ENCODE results near the gene ZFPM1.

DNA sequence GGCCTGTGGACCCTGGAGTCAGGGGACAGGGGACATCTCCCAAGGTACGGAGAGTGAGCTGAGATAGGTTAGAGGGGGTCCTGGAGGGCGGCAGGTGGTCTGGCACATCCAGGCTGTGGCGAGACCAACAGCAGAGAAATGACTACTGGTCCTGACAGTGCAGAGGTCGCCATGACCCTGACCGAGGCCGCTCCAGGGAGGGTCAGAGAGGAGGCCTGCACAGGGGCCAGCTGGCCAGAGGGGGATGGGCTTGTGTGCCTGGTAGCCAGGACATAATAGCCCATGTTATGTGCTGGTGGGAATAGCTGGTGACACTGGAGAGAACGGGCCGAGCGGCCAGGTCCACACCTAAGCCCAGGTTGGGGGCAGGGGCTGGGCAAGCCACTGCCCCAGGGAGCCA lies 76.5 kb downstream of the ZFPM1 start:
- TF ChIP-seq EZH2 (IDR thresholded peaks at IDR 0.05; ENCODE audit: low read depth, unreplicated experiment) = no peak
- TF ChIP-seq, protein P1, sequence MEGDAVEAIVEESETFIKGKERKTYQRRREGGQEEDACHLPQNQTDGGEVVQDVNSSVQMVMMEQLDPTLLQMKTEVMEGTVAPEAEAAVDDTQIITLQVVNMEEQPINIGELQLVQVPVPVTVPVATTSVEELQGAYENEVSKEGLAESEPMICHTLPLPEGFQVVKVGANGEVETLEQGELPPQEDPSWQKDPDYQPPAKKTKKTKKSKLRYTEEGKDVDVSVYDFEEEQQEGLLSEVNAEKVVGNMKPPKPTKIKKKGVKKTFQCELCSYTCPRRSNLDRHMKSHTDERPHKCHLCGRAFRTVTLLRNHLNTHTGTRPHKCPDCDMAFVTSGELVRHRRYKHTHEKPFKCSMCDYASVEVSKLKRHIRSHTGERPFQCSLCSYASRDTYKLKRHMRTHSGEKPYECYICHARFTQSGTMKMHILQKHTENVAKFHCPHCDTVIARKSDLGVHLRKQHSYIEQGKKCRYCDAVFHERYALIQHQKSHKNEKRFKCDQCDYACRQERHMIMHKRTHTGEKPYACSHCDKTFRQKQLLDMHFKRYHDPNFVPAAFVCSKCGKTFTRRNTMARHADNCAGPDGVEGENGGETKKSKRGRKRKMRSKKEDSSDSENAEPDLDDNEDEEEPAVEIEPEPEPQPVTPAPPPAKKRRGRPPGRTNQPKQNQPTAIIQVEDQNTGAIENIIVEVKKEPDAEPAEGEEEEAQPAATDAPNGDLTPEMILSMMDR (conservative IDR thresholded peaks at IDR 0.05; ENCODE audit: low read depth in 2 of 2) = no peak
- TF ChIP-seq CREB1 (CRISPR knock-in tag; IDR thresholded peaks at IDR 0.05; ENCODE audit: low read depth) = no peak
- TF ChIP-seq POLR2AphosphoS5 (IDR thresholded peaks at IDR 0.05; ENCODE audit: low read depth) = no peak
- TF ChIP-seq, protein P2, sequence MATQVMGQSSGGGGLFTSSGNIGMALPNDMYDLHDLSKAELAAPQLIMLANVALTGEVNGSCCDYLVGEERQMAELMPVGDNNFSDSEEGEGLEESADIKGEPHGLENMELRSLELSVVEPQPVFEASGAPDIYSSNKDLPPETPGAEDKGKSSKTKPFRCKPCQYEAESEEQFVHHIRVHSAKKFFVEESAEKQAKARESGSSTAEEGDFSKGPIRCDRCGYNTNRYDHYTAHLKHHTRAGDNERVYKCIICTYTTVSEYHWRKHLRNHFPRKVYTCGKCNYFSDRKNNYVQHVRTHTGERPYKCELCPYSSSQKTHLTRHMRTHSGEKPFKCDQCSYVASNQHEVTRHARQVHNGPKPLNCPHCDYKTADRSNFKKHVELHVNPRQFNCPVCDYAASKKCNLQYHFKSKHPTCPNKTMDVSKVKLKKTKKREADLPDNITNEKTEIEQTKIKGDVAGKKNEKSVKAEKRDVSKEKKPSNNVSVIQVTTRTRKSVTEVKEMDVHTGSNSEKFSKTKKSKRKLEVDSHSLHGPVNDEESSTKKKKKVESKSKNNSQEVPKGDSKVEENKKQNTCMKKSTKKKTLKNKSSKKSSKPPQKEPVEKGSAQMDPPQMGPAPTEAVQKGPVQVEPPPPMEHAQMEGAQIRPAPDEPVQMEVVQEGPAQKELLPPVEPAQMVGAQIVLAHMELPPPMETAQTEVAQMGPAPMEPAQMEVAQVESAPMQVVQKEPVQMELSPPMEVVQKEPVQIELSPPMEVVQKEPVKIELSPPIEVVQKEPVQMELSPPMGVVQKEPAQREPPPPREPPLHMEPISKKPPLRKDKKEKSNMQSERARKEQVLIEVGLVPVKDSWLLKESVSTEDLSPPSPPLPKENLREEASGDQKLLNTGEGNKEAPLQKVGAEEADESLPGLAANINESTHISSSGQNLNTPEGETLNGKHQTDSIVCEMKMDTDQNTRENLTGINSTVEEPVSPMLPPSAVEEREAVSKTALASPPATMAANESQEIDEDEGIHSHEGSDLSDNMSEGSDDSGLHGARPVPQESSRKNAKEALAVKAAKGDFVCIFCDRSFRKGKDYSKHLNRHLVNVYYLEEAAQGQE (IDR thresholded peaks at IDR 0.05; ENCODE audit: unreplicated experiment) = no peak
- TF ChIP-seq, protein P3, sequence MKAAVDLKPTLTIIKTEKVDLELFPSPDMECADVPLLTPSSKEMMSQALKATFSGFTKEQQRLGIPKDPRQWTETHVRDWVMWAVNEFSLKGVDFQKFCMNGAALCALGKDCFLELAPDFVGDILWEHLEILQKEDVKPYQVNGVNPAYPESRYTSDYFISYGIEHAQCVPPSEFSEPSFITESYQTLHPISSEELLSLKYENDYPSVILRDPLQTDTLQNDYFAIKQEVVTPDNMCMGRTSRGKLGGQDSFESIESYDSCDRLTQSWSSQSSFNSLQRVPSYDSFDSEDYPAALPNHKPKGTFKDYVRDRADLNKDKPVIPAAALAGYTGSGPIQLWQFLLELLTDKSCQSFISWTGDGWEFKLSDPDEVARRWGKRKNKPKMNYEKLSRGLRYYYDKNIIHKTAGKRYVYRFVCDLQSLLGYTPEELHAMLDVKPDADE (IDR thresholded peaks at IDR 0.05) = no peak
- no peak for TF ChIP-seq EZH2phosphoT487 (IDR thresholded peaks at IDR 0.05; ENCODE audit: unreplicated experiment)
- TF ChIP-seq NANOG (IDR thresholded peaks at IDR 0.05; ENCODE audit: borderline replicate concordance) = no peak
- TF ChIP-seq, protein P4, sequence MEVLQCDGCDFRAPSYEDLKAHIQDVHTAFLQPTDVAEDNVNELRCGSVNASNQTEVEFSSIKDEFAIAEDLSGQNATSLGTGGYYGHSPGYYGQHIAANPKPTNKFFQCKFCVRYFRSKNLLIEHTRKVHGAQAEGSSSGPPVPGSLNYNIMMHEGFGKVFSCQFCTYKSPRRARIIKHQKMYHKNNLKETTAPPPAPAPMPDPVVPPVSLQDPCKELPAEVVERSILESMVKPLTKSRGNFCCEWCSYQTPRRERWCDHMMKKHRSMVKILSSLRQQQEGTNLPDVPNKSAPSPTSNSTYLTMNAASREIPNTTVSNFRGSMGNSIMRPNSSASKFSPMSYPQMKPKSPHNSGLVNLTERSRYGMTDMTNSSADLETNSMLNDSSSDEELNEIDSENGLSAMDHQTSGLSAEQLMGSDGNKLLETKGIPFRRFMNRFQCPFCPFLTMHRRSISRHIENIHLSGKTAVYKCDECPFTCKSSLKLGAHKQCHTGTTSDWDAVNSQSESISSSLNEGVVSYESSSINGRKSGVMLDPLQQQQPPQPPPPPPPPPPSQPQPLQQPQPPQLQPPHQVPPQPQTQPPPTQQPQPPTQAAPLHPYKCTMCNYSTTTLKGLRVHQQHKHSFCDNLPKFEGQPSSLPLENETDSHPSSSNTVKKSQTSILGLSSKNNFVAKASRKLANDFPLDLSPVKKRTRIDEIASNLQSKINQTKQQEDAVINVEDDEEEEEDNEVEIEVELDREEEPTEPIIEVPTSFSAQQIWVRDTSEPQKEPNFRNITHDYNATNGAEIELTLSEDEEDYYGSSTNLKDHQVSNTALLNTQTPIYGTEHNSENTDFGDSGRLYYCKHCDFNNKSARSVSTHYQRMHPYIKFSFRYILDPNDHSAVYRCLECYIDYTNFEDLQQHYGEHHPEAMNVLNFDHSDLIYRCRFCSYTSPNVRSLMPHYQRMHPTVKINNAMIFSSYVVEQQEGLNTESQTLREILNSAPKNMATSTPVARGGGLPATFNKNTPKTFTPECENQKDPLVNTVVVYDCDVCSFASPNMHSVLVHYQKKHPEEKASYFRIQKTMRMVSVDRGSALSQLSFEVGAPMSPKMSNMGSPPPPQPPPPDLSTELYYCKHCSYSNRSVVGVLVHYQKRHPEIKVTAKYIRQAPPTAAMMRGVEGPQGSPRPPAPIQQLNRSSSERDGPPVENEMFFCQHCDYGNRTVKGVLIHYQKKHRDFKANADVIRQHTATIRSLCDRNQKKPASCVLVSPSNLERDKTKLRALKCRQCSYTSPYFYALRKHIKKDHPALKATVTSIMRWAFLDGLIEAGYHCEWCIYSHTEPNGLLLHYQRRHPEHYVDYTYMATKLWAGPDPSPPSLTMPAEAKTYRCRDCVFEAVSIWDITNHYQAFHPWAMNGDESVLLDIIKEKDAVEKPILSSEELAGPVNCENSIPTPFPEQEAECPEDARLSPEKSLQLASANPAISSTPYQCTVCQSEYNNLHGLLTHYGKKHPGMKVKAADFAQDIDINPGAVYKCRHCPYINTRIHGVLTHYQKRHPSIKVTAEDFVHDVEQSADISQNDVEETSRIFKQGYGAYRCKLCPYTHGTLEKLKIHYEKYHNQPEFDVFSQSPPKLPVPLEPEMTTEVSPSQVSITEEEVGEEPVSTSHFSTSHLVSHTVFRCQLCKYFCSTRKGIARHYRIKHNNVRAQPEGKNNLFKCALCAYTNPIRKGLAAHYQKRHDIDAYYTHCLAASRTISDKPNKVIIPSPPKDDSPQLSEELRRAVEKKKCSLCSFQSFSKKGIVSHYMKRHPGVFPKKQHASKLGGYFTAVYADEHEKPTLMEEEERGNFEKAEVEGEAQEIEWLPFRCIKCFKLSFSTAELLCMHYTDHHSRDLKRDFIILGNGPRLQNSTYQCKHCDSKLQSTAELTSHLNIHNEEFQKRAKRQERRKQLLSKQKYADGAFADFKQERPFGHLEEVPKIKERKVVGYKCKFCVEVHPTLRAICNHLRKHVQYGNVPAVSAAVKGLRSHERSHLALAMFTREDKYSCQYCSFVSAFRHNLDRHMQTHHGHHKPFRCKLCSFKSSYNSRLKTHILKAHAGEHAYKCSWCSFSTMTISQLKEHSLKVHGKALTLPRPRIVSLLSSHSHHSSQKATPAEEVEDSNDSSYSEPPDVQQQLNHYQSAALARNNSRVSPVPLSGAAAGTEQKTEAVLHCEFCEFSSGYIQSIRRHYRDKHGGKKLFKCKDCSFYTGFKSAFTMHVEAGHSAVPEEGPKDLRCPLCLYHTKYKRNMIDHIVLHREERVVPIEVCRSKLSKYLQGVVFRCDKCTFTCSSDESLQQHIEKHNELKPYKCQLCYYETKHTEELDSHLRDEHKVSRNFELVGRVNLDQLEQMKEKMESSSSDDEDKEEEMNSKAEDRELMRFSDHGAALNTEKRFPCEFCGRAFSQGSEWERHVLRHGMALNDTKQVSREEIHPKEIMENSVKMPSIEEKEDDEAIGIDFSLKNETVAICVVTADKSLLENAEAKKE (CRISPR knock-in tag; IDR thresholded peaks at IDR 0.05) = no peak
- no peak for TF ChIP-seq ZNF331 (CRISPR knock-in tag; IDR thresholded peaks at IDR 0.05; ENCODE audit: low read depth)
- no peak for TF ChIP-seq JUNB (IDR thresholded peaks at IDR 0.05; ENCODE audit: unreplicated experiment)
- TF ChIP-seq ZNF114 (CRISPR knock-in tag; IDR thresholded peaks at IDR 0.05) = no peak
- TF ChIP-seq STAT1 (IDR thresholded peaks at IDR 0.05; ENCODE audit: unreplicated experiment) = no peak

Data from GM23338 (cell line).